ENCODE results near the gene ERC2. TPM values are rescaled to one million over a fixed set of nuclear protein-coding genes. Genes with fewer than 3 reads are reported as not detected.

ERC2 gene
- total and polyA plus RNA-seq, 8 donors: 1.2 to 4.8 (median 2.3) TPM

- 83 to 85% methylated on average over 4 of the region's 4 CpGs for WGBS, 2 donors
- DNase-seq (no peak), FAIRE-seq (no peak), ATAC-seq (no peak)
- Histone ChIP-seq H3K4me1 (no peaks in the 10 kb centered on the region), H3K9me3 (no peaks in the 10 kb centered on the region), H3K27me3 (no peaks in the 10 kb centered on the region), H3K36me3 (no peaks in the 10 kb centered on the region), H3K4me3 (no peak overlapping the region), H3K27ac (no peak overlapping the region)
- intact Hi-C loops (cut with DNase I): no loop called here
- no peak for TF ChIP-seq CTCF (IDR thresholded peaks at IDR 0.05)
Measured at GRCh38 chr3:55595420-55595819, 872.8 kb downstream of the ERC2 start.

GRCh38 chr3:55592572-55592971, 875.7 kb downstream of the ERC2 start:
- H3K27ac ChIP-seq: no peak overlapping the region
- 80 to 82% methylated on average over 5 of the region's 5 CpGs for WGBS, 2 donors
- DNase-seq (no peak), ATAC-seq (no peak), FAIRE-seq (no peak)
- H3K36me3 ChIP-seq: no peaks in the 10 kb centered on the region
- TF ChIP-seq CTCF (IDR thresholded peaks at IDR 0.05): no peak
- H3K4me3 ChIP-seq: no peak overlapping the region
- H3K4me1 ChIP-seq: no peaks in the 10 kb centered on the region
- no peaks in the 10 kb centered on the region for H3K9me3 ChIP-seq
- intact Hi-C loops (cut with DNase I): no loop called here
- no peaks in the 10 kb centered on the region for H3K27me3 ChIP-seq

- H3K4me1 ChIP-seq: no peaks in the 10 kb centered on the region
- H3K4me3 ChIP-seq: no peak overlapping the region
- ATAC-seq (peak in 2 of 4 donors; percentile 68 to 79), FAIRE-seq (no peak), DNase-seq (no peak)
- H3K27me3 ChIP-seq: no peaks in the 10 kb centered on the region
- intact Hi-C loops (cut with DNase I): no loop called here
- H3K9me3 ChIP-seq: no peaks in the 10 kb centered on the region
- no peak overlapping the region for H3K27ac ChIP-seq
- WGBS, 2 donors: 83 to 90% methylated on average over 5 of the region's 5 CpGs
- no peaks in the 10 kb centered on the region for H3K36me3 ChIP-seq
- TF ChIP-seq CTCF (IDR thresholded peaks at IDR 0.05): no peak
Measured at GRCh38 chr3:55591888-55592287, 876.4 kb downstream of the ERC2 start.

GRCh38 chr3:55588146-55588765, 880.0 kb downstream of the ERC2 start:
- no peaks in the 10 kb centered on the region for H3K36me3 ChIP-seq
- no peak for ATAC-seq
- H3K4me3 ChIP-seq: no peak overlapping the region
- intact Hi-C loops (cut with DNase I): no loop called here
- H3K4me1 ChIP-seq: no peaks in the 10 kb centered on the region
- no peak for FAIRE-seq
- TF ChIP-seq CTCF (IDR thresholded peaks at IDR 0.05): no peak
- no peaks in the 10 kb centered on the region for H3K27me3 ChIP-seq
- whole genome bisulfite sequencing, 2 donors: 80% methylated on average over 10 of the region's 10 CpGs
- no peak overlapping the region for H3K27ac ChIP-seq
- no peak for DNase-seq
- H3K9me3 ChIP-seq: no peaks in the 10 kb centered on the region

- Histone ChIP-seq H3K27ac (no peak overlapping the region), H3K36me3 (no peaks in the 10 kb centered on the region), H3K4me1 (no peaks in the 10 kb centered on the region), H3K4me3 (no peak overlapping the region), H3K9me3 (no peaks in the 10 kb centered on the region), H3K27me3 (no peaks in the 10 kb centered on the region)
- no peak for ATAC-seq
- DNase-seq: no peak
- TF ChIP-seq CTCF (IDR thresholded peaks at IDR 0.05): no peak
- 62 to 69% methylated on average over 9 of the region's 9 CpGs for WGBS, 2 donors
- no peak for FAIRE-seq
- intact Hi-C loops (cut with DNase I): no loop called here
Measured at GRCh38 chr3:55585856-55586255, 882.4 kb downstream of the ERC2 start.
